GM19468 (cell line): ENCODE results near the gene ZNF771.

Experiments
- ATAC-seq: cut with Tn5 transposase; IDR thresholded peaks from one replicate; pipeline ENCODE4 v1.9.1; 2021; ENCODE audit warnings: mild to moderate bottlenecking, moderate library complexity, moderate number of reproducible peaks; ENCODE audit not compliant: unreplicated experiment; ENCODE audit errors: extremely low read depth

Gene ZNF771

DNA sequence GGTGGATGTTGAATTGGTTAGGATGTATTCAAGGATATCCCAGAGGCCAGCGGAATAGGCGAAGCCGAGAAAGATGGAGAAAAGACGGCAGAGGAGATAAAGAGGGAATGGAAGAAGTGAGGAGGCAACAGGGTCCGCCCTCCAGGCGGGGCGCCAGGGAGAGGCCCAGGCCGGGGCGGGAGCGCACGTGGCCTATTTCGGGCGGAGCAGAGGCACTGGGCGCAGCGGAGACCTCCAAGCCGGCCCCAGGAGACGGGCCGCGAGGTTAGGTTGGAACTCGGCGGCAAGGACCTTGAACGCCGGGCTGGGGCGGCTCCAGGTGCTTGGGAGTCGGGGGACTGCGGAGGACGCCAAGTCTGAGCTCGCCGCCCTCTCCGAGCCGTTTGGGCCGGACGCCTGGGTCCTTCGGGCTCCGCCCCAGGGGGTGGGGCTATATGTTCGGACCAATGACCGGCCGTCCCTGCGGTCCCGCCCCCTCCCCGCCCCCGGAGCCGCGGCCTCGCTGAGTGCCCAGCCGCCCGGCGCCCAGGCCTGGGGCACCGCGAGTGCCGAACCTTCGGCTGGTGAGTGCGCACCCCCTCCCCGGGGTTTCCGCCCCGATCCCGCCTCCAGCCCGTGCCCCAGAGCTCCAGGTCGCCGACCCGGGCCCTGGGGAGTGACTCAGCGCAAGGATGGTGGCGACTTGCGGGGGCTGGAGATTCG lies at the start of gene ZNF771:
ZNF771 (plus strand) TSS at position 505 of the 702 bp plus-strand sequence. CDS start 448 bp downstream, outside the sequence.
- ATAC-seq = no peak

DNA sequence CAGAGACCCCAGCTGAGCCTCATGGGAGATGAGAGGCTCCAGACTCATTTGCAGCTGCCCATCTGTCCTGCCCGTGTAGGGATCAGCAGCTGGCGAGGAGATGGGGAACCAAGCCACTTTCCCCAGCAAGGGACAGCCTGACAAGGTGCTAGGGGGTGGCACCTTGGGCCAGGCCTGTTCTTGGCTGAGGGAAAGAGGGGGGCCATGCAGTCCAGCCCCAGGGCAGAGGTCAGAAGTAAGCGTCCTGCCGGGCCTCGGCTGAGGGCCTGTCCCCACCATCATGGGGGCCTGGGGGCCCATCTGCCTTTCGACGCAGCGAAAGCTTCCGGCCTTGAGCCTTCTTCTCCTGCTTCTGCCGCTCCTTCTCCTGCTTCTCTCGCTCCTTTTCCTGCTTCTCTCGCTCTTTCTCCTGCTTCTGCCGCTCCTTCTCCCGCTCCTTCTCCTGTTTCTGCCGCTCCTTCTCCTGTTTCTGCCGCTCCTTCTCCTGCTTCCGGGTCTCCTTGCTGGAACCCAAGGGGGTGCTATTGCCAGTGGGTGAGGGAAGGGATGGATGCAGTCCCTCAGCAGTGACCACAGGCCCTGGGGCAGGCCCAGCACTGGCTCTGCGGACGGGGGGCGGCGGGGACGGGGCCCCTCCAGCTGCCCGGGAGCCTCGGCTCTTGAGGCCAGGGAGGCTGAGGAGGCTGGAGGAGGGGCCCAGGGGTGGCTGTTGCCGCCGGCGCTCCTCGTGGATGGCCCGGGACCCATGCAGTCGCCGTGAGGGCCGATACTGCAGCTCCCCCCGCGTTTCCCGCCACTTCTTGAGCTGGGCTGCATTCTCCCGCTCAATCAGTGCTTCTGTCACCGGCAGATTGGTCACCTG lies 49.5 kb upstream of the ZNF771 start:
- ATAC-seq = no peak

DNA sequence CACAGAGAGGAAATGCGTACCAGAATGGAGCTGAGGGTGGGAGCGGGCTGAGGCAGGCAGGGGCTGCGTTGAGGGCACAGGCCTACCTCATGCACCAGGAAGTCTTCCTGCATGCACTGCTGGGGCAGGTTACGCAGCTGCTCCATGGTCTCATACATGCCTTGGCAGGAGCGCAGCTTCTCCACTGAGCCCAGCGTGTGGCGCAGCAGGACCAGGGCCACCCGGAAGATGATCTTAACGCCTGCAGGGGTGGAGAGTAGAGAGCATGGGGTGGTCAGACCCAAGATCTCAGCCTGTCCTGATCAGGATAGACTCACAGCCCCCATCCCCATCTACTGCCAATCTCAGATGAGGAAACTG lies 48.8 kb upstream of the ZNF771 start:
- ATAC-seq = no peak

DNA sequence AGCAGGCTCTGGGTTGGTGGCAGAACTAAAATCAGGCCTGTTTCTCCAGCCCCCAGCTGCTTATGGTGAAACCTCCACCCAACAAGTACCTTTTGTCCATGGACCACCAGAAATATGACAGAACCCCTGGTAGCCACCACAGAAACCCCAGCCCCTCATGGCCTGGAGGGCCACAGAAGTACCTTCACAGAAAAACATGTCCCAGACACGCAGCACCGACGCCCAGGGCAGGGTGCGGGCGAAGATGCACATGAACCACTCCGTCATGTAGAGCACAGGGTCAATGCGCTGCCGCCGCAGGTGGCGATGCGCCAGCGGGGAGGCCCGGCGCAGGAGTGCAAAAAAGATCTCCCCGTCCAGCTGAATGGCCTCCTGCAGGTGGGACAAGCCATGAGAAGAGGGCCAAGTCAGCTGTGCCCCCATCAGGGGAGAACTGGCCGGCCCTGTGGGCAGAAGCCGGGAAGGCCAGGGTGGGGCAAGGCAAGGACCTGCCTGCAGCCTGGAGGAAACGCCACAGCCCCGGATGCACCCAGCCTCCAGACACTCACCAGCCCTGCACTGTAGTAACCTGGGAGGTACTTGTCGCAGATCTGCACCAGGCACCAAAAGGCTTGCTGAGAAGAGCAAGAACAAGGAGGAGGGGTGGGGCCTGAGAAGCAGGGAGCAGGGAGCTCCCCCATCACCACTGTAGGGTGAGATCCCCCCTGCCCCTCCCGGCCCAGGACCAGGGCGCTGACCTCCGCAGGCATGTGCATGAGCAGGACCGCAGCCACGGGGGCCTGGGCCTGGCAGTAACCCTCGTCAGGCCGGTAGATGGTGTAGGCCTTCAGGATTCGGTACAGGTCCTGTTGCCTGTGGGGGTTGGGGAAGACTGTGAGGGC lies 48.2 kb upstream of the ZNF771 start:
- ATAC-seq = no peak

DNA sequence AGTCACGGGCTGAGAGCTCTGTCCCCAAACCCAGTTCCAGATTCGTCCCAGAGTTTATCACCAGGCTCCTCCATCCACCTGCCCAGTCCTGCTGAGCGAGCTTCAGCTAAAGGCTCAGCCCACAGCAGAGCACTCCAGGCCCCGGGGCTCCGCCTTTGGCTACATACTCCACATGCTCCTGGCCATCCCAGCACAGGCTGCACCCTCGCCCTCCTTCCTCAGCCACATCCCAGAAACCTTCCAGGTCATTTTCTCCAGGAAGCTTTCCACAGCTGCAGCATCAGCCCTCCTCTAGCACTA lies 47.6 kb upstream of the ZNF771 start:
- no peak for ATAC-seq

DNA sequence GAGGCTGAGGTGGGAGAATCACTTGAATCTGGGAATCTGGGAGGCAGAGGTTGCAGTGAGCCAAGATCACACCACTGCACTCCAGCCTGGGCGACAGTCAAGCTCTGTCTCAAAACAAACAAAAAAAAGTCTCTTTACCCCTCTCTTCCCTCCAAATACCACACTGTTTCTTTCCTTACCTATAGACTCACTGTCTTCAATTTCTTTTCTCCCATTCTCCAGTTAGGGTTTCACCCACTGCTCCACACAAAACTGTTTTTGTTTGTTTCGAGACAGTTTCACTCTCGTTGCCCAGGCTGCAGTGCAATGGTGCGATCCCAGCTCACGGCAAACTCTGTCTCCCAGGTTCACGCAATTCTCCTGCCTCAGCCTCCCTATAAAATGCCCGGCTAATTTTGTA lies 46.2 kb upstream of the ZNF771 start:
- no peak for ATAC-seq

DNA sequence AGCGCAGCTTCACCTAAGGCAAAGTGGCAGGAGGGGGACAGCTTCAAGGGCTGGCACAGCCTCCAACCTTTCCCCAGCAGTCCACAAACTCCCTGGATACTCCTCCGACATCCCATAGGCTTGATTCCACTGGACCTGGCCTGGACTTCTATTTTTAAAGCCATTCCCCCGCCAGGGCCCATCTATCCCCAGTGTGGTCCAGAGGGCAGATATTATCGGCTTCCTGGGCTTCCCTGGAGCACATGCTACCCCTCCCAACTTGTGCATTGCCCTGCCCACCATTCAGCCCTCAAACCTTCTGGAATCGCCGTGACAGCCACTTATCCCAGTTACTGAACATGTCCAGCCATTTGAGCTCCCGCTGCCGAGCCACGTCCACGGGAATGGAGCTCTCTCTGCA lies 42.2 kb upstream of the ZNF771 start:
- ATAC-seq = no peak

DNA sequence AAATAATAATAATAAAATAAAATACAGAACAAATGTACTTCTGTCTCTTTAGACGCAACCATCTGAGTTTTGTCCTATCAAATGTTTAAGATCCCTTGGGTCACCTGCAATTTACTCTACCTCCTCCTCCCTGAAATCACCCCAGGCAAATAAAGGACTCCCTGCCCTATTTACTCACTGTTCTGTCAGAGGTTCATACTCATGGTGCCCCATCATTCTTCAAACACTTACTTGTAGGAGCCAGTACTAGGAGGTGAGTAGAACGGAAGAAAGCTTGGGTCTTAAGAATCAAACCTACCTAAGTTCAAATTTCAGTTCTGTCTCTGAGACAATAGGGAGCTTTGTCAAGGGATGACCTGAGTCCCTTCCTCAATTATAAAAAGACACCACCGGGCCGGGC lies 40.9 kb upstream of the ZNF771 start:
- ATAC-seq = no peak

DNA sequence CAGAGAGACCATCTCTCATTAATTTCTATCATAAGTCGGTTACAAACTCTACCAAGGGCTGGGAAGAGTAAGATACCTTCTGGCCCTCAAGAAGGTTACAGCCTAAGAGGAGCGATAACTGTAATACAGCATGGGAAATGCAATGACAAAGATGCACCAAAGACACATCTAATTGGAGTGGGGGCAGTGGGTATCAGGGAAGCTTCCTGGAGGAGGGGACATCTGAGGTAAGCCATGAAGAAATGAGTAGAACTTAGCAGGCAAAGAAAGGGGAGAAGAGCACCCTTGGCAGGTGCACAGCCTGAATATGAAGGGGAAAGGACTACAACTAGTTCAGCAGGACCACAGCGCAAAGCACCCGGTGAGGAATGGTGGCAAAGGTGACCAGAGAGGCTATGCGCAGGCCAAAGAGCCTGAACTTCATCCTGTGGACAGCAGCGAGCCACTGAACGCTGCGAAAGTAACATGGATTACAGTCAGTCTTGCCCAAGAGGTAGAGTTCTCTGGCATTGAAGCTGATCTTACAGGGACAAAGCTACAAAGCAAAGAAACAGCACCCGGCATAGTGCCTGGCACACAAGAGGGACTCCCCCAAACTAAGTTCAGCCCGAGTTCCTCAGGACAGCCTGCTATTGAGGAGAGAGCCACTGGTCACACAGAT lies 39.9 kb upstream of the ZNF771 start:
- no peak for ATAC-seq

DNA sequence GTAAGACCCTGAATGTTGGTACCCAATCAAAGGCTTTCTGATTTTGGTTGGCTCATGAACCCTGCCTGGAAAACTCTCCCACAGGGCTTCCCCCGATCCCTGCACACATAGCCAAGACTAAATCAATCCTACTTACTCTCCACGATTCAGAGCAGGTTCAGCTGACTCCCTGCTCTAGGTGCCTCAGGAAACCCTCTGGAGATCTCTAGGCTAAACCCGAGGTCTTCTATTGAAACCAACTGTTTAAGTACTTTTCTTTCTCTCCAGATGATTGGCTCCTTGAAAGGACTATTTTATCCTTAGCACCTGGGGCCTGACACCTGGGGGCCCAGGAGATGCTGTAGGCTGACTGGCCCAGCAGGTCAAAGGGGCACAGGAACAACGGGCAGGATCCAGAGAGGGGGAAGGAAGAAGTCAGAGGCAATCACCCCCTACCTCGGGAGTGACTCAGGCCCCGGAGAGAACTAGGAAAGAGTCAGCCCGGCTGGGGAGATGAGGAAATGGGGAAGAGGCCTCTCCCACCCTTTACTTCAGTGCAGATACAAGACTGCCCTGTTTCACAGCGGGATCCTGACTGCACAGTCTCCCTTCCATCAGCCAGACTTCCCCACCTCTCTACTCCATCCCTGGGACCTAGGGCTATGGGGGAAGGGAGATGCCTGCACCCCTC lies 39.1 kb upstream of the ZNF771 start:
- ATAC-seq = no peak

DNA sequence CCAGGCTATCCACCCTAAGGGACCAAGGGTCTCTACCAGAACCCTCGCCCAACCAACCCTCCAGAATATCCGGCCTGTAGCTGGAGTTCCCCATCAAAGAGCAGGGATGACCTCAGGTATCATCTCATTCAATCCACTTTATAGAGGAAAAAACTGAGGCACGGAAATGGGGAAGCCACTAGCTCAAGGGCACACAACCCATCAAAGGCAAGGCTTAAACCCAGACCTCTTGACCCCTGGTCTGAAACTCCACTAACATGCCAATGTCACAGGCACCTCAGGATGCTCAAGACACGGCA lies 38.7 kb upstream of the ZNF771 start:
- ATAC-seq = no peak

DNA sequence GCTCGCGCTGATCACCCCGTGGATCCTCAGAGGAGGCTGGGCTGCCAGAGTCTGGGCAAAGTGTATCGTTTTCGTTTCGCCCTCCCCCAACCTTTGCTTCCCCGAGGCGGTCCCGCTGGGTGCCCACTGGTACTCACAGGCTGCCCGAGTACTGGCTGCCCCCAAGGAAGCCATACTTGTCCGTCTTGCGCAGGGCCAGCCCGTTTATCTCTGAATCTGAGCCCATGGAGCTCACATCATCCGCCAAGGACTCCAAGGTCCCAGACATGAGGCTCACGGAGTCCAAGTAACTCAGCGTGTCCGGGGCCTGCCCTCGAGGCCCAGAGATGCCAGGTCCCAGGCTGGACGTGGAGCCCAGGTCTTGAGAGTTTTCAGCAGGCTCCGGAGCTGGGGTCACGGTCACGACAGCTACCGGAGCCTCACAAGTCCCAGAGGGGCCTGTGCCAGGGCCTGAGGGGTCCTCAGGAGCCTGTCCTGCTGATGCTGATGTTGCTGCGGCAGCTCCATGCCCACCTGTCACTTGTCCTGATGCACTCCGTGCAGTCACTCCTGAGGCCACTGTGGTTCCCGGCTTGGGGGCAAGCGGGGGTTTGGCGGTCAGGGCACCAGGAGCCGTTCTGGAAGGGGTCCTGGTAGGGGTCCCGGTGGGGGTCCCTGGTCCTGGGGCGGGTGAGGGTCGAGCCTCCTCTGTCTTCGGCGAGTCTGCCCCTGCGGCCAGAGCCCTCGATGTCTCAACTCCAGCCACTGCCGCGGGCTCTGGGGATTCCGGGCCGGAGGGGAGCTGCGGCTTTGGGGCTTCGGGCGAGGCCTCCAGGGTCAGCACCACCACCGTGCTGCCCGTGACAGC lies 38.1 kb upstream of the ZNF771 start:
- no peak for ATAC-seq

DNA sequence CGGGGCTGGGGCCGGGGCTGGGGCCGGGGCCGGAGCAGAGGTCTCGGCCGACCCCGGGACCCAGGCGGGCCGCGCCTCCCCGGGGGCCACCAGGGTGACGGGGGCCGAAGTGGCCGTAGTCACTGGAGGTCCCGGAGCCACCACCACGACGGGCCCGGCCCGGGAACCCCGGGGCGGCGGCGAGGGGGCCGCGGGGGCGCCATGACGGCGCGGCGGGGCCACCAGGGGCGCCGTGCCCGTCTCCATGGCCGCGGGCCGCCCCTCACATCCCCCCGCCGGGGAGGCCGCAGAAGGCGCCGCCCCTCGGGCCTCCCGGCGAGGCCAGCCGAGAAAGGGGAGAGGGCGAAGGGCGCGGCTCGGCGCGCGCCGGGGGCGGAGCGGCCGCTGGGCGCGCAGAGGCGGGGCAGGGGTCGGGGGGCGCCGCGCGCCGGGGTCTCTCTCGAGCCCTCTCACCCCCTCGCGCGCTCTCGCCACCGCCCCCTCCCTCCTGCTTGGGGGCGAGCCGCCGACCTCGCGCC lies 37.4 kb upstream of the ZNF771 start:
- ATAC-seq = no peak

DNA sequence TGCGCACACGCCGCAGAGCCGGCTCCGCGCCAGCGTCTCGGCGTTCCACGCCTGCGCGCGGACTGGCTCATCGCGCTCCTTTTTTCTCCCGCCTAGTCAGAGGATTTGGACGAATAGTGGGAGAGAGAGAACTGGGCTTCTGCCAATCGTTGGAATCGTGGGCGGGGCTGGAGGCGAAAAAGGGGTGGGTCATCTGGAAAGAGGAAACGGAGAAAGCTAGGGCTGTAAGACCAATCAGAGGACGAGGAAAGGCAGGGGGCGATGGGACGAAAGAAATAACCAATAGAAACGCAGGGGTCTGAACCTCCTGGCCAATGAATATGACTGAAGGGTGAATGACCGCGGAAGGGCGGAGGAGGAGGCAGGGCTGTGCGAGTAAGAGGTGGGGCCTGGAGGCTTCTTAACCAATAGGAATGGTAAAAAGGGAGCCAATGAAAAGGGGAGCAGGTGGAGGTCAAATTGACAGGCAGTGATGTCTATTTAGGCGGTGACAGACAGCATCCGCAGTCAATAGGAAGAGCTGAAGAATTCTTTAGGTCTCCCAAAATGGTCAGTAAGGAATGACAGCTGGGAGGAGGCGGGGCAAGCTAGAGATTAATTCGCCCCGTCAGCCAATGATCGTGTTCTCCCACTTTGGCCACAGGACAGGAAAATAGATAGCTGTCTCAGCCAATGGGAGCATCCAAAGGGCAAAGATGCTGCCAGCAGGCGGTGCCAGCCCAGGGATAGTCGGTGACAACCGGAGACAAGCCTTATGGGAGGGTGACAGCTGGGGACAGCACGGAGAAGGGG lies 36.8 kb upstream of the ZNF771 start, which contains the start of gene TBC1D10B:
TBC1D10B (minus strand) TSS at position 39 of the 792 bp plus-strand sequence. CDS start 311 bp downstream, outside the sequence.
- ATAC-seq = peak; percentile 74

DNA sequence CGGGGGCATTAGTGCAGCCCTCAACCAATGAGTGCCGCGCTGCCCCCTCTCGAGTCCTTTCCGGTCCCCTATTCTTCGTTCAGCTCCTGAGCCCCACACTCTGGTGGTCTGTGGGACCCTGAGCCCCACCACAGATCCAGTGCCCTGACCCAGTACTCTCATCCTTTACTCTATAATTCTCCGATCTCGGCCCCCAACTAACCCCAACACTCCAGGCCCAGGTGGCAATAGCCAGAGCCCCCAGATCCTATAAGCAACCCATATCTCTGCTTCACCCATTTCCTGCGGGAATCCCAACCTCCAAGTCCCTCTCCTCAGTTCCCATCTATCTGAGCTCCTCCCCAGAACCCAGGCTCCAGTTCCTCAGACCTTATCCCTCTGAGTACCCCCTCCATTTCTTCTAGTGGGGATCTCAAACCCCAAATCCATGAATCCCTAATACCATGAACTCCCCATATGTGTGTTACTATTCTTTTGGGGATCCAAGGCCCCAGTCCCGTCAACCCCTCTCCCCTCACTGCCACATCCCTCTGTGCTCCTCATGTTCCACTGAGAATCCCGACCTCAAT lies 36.1 kb upstream of the ZNF771 start:
- no peak for ATAC-seq

DNA sequence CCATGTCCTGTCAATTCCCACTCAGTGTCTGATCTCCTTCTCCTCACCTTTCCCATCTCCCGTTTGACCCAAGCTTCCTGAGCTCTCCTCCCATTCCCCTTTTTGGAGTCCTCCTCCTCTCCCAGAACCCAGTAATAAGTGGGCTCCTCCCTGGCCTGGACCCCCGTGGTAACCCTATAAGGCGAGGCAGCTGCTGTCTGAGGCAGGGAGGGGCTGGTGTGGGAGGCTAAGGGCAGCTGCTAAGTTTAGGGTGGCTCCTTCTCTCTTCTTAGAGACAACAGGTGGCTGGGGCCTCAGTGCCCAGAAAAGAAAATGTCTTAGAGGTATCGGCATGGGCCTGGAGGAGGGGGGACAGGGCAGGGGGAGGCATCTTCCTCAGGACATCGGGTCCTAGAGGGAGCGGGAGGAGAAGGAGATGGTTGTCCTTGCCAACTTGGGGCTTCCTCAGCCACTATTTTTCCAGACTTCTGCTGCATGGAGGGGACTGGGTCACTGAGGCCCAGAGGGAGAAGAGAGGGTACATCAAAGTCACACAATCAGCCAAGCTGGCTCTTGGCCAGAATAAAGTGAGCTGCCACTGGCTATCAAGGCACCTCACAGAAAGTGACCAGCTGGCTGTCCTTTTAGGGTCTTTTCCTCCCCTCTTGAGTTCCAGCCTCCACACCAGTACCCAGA lies 35.2 kb upstream of the ZNF771 start:
- no peak for ATAC-seq

DNA sequence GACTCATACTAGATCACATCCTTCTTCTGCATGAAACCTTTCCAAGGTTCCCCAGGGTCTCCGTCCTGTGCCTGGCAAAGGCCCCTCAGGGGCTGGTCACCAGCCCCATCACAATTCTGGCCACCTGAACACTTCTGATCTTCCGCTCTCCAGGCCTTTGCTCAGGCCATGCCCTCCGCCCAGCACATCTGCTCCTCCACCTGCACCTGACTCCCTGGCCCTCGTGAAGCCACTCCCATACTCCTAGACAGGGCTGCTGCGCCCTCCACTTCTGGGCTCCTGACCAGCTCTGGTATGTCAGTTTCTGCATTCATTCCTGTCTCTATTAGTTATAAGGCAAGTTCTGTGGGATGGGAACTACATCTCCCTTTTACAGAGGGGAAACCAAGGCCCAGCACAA lies 34.7 kb upstream of the ZNF771 start:
- no peak for ATAC-seq
